Activated effector memory CD4-positive, alpha-beta T cell treated with anti-CD3 and anti-CD28 coated beads, Interleukin-2, amount 50 U/mL, for 16 hours (primary cell): ENCODE data around the gene THSD1.
A peak's percentile ranks its signal among the peaks of the same experiment; 100 is the strongest.

Experiments
- DNase-seq: peaks from one replicate; pipeline ENCODE4 v3.0.0-alpha.2; 2020

THSD1 gene, protein sequence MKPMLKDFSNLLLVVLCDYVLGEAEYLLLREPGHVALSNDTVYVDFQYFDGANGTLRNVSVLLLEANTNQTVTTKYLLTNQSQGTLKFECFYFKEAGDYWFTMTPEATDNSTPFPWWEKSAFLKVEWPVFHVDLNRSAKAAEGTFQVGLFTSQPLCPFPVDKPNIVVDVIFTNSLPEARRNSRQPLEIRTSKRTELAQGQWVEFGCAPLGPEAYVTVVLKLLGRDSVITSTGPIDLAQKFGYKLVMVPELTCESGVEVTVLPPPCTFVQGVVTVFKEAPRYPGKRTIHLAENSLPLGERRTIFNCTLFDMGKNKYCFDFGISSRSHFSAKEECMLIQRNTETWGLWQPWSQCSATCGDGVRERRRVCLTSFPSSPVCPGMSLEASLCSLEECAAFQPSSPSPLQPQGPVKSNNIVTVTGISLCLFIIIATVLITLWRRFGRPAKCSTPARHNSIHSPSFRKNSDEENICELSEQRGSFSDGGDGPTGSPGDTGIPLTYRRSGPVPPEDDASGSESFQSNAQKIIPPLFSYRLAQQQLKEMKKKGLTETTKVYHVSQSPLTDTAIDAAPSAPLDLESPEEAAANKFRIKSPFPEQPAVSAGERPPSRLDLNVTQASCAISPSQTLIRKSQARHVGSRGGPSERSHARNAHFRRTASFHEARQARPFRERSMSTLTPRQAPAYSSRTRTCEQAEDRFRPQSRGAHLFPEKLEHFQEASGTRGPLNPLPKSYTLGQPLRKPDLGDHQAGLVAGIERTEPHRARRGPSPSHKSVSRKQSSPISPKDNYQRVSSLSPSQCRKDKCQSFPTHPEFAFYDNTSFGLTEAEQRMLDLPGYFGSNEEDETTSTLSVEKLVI

DNA sequence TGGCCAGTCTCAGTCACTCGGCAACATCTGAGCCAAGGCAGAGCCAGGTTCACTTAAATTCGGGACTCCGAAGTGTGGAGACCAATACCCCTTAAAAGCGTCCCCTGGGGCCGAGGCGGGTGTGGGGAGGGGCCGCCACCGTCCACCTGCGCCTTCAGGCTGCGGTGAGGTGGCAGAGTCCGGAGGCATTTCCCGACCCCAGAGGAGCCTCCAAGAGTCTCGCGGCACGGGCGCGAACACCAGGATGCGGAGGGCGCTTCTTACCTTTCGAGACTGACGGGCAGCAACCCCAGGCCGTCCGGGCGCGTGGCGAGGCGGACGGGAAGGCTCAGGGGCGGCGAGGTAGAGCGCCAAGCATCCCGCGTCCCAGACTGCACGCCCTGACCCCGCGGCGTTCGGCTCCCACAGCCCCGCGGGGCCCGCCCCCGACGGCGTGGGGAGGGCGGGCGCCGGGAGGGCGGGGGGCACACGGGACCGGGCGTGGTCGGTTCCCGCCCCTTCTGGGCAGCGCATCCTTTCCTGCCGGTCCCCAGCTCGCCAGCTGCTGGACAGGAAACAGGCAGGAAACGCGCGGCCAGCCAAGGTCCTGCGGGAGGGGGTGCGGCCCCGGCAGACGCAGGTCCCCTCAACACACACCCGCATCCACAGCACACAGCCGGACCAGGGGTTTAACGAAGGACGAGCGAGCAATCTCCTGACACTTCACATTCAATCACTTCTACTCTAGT is at the start of gene THSD1:
THSD1 (minus strand) TSS at position 406 of the 728 bp plus-strand sequence. CDS start 3,572 bp downstream, outside the sequence.
- peak; percentile 63 for DNase-seq

DNA sequence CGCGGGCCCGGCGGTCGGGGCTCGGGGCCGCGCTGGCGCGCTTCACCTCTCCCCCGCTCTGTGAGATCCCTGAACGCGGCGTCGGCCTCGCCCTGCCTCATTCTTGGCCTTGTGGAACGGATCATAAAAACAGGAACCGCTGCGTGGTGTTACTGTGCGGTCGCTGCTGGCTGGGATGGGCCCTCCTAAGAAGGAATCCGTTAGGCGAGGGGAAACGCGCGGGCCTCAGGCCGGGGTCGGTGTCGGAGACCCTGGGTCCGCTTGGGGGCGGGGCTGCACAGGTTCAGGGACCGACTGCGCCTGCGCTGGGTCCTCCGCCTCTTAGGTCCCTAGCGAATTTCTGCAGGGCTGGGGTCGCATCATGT is 49.7 kb upstream of the THSD1 start:
- peak; percentile 93 for DNase-seq

DNA sequence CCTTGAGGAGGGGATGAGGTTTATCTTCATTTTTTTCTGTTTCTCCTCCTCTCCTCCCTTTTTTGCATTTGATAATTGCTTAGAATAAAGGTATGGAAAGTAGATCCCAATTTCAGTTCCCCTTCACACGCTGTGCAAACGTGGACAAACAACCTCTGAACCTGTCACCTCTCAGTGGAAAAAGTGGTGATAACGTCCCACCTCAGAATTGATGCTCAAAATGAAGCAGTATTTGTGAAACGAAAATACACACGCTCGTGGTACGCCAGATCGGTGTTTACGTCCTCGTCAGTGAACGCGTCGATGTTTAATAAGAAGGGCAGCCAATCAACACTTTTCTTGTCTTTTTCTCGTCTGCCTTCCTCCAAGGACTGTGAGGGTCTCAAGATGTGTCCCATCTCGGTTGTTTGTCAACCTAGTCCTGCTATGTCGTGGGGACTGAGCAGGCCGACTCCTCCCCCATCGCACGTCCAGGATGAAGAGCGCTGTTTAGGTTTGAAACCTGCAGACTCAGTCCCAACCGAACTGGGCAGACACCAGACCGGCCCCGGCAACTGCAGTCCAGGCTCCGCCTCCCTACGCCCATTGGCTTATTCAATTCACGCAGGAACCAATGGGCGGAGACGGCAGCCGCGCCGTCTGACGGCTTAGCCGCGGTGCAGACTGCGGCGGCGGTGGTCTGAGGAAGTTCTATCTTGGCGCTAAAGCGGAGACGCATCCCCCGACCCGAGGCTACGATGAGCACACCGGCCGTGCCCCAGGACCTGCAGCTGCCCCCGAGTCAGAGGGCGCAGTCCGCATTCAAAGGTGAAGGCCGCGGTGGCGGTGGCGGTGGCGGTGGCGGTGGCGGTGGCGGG is 49.1 kb upstream of the THSD1 start, which contains the start of gene CKAP2:
CKAP2 (plus strand) TSS at position 659 of the 857 bp plus-strand sequence; CDS start at position 738, 79 bp downstream.
- peak; percentile 97 for DNase-seq

DNA sequence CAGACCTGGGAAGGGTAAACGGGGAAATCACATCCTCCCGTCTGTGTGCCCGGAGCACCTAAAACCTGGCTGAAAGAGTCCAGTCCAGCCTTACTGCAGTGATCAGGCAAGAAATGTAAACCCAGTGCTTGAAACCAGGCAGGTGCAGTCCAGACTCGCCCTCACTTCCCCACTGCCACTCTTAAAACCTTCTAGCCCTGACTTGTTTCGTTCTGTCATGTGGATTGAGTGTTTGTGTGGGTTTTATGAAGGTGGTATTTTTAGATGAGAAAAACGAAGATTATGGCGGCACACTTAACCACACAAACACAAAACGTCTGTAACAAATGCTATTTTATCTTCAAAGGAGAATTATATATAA is 48.5 kb upstream of the THSD1 start:
- peak; percentile 68 for DNase-seq

DNA sequence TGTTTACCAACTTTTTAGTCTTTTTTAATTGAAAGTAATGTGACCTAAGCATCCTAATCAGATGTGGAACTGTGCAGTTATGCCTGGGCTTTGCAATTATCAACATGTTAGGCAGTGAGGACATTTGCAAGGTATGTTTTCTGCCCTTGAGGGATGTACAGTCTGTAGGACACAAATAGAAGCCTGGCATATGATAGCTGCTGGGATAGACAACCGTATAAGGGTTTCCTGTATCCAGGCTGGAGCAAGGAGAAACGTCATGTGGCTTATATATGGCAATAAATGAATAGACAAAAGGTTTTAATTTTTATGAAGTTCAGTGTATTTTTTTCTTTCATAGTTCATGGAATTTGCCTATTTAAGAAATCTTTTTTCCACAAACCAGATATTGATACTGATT is 46.5 kb upstream of the THSD1 start:
- DNase-seq = no peak

DNA sequence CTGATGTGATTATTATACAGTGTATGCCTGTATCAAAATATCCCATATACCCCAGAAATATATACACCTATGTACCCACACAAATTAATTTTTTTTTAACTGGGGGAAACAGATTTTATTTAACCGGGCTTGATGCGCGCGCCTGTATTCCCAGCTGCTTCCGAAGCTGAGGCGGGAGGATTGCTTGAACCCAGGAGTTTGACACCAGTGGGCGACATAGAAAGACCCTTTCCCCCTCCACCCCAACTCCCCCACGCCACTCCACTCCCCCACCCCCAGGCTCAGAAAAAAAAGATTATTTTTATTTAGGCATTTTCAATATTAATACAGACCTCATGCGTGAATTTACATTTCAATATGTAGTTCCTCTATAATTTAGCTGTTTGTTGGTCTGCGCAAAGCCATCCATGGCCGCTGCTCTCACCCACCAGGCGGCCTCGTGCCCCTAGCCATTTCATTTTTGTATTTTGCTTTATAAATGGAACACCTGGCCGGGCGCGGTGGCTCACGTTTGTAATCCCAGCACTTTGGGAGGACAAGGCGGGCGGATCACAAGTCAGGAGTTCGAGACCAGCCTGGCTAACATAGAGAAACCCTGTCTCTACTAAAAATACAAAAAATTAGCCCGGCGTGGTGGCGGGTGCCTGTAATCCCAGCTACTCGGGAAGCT is 45.3 kb upstream of the THSD1 start:
- no peak for DNase-seq

DNA sequence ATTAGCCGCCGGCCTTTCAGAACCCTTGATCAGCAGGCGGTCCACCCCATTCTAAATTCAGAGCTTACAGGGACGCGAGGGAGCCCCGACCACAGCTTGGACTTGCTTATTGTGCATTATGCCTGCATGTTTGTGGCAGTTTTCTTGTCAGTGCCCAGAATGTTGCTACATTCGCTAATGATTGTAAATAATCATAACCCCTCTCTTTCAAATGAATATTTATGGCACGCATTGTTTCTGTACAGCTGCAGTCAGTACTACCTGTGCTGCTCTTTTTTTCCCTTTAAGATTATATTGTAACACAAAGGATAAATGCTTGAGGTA is 44.8 kb upstream of the THSD1 start:
- no peak for DNase-seq

DNA sequence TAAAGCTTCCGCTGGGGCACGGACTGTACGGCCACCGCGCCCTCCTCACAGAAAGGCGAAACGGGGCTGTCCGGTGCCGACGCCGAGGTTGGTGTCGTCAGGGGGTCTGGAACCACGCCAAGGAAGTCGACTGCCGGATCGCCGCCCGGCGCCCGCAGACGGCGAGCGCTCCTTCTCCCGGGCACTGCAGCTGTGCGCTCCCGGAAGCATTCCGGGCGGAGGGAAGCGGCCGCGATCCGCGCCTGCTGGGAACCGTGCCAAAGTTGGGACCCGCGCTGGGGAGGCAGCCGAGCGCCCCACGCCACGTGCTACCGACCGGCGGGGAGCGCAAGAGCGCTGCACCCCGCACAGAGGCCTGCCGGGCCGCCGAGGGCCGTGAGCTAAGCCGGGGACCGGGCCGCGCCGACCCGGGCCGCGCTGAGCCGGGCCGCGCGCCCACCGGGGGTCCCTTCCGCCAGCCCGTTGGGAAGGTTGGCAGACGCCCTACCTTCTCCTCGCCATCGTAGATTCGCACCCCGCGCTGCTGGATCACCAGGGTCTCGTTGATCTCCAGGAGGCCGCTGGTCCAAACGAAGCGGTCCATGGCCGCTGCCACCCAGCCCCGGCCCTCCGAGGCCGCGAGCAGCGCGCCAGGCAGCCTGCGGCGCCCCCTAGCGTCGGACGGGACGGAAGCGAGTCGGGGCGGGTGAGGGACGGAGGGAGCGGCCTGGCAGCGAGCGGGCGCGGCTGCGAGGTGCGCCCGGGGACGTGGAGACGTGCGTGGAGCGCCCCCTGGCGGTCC is 44.2 kb upstream of the THSD1 start, which contains the start of gene VPS36:
VPS36 (minus strand) TSS at position 623 of the 781 bp plus-strand sequence; CDS start at position 583, 40 bp downstream.
- DNase-seq = peak; percentile 99

DNA sequence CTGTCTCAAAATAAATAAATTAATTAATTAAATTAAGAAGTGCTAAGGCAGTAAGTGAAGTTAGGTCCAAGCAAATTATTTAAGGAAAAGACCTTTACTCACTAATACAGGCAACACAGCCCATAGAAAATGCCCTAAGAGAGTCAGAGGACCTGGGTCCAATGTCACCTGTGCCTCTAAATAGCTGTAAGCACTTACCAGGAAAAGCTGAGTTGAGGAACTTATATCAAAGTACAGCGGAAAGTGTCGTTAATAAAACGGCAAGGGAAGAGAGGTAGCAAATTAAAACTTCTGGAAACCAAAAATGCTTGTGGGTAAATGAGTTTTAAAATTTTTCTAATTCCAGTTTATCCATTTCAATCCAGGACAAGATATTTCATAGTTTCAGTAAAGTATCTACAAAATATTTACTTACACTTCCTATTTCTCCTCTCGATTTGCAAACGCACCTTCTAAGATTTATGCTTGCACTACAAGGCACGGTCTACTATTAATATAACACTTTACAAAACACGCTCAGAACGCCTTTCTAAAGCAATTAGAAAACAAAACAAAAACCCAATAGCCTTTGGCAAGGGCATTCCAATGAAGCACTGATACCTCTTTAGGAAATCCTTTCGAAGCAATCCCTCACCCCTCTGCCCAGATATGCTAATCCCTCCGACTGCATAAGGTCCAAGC is 43.5 kb upstream of the THSD1 start:
- DNase-seq = no peak

DNA sequence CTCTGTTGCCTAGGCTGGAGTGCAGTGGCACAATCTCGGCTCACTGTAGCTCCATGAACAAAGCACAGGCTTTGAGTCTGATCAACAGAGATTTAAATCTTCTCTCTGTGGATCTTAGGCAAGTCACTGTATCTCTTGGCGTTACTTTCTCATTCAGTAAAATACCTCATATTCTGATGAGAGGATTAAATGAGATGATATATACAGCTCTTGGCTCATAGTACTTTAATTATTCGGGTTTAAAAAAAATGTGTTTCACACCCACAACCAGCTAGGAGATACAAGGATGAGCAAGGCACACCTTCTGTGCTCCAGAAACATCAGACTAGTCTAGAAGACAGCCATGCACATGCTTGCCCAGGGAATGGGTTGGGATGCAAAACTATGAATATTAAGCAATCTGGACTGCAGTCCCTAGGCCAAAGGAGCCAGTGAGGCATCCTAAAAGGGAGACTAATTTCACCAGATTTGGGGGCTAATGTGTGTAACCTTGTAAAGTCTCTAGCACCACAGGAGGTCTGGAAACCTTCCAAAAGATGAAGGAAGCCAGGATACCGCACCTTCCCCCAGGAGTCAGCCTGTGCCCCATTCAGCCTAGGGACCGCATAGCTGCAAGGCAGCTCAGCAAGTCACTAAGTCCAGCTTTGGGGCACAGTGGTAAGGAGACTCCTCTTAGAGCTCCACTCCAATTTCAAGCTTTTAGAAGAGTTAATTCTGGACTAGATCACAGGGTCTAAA is 42.0 kb upstream of the THSD1 start:
- DNase-seq = no peak

DNA sequence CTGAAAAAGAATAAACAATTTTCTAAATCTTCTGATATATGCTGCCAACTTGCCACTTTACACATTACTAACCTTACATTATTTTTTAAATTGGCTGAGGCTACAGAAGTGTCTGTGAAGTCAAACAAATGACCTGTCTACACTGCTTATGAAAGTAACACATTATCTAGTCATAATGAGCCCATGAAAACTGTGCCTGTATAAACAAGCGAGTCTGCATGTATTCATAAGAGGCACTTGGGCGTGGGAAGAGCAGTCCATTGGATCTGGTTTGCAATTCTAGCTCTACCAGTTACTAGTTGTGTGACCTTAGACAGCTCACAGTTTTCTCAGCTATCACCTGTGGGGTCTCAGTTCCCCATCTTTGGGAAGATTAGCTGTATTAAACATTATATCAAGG is 41.4 kb upstream of the THSD1 start:
- no peak for DNase-seq

DNA sequence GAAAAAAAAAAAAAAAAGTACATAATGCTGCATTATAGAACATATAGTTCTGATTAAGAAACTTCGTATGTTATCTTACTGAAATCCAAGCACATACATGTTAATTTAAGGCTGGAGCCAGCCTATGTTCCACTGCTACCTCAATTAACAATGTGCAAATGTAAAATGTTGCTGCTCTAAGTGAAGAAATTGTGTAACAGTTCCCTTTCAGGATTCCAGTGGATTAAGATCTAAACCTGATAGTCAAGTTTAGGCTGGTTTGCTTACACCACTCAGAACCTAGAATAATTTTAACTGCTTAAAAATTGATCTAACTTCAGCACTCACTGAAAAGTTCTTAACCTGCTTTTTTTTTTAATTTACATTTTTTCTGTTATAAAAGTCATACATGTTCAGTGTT is 40.3 kb upstream of the THSD1 start:
- DNase-seq = no peak

DNA sequence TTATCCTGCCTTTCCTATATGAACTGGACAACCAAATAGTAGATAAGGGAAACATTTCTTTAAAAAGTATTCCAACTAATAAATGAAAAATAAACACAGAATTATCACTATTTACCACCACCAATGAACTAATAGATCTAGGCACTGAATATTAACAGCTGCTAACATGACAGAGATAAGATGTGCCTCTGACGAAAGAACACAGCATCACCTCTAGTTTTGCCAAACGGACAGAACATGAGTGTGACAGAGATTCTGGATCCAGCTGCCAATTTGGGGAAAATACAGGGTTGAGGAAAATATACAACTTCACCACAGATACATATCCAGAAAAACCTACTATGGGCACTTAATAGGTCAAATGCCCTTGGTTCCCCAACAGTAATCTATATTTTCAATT is 26.5 kb upstream of the THSD1 start:
- DNase-seq = no peak

DNA sequence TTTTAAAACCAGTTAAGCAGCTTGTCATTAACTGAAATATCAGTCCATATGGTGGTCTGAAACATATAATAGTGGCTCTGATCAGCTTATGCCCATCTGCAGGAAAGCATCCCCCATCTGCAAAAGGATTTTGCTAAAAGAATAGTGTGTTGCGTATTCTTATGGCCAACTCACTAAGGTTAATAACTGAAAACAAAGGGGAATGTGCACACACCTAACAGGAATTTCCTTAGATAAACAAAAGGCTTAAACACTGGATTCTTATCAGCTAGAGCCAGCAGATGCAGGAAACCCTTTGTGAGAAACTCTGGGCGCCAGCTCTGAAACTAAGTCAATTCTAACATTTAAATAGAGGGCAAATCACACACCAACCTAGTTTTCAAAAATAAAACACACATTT is 22.3 kb upstream of the THSD1 start:
- DNase-seq = no peak

DNA sequence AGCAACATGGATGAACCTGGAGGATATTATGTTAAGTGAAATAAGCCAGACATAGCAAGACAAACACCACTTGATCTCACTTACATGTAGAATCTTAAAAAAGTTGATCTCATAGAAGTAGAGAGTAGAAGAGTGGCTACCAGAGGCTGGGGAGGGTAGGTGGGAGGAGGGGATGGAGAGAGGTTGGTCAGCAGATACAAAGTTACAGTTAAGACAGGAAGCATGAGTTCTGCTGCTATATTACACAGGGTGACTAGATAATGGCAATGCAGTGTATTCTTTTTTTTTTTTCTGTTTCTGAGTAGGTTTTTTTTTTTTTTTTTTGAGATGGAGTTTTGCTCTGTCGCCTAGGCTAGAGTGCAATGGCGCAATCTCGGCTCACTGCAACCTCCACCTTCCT is 15.2 kb upstream of the THSD1 start:
- no peak for DNase-seq

DNA sequence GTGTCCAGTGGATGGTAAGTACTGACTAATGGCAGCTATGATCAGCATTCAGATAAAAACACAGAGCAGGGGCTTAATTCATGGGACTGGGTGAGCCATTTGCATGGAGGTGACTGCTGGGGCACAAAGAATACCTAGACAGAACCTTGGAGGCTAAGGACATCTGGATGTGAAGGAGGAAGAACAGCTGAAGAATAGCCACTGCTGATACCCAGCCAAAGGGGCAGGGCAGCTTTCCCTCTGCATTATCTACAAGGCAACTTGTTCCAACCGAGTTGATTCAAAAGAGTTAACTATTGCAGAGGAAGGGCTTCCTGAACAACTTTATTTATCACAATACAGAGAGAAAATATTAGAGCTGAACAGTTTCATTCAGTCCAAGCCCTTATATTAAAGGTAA is 13.1 kb upstream of the THSD1 start:
- no peak for DNase-seq

DNA sequence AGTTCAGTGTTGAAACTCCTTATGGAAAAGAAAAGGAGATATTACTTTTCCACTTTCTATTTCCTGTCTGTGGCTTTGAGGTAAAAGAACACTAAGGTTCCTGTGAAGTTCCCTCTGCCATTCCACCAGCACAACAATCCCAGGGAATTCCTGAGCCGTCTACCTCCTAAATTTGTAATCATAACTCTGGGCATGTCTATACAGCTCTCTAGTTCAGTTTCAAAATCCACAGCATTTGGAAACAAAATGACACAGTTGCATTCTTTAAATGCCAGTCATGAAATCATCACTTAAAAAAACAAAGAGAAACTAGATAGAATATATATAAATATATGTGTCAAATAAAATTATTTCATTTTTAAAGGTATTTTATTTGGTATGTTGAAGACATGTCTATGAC is 9.0 kb upstream of the THSD1 start:
- DNase-seq = no peak

DNA sequence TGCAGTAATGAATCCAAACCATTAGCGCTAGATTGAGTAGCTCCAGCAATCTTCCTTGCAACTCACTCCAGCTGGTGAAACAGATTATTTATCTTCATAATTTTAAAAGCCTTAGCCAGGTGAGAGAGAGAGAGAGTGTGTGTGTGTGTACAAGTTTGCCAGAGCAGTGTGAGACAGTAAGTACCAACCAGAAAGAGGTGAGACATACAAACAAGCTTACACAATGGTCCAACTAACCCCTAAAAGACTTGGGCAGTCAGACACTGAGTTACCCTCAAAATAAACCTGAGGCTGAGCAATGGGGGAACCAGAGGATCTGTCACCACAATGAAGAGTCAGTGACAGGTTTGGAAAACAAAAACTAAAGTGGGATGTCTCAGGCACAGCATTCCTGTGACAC is 8.1 kb upstream of the THSD1 start:
- DNase-seq = no peak

DNA sequence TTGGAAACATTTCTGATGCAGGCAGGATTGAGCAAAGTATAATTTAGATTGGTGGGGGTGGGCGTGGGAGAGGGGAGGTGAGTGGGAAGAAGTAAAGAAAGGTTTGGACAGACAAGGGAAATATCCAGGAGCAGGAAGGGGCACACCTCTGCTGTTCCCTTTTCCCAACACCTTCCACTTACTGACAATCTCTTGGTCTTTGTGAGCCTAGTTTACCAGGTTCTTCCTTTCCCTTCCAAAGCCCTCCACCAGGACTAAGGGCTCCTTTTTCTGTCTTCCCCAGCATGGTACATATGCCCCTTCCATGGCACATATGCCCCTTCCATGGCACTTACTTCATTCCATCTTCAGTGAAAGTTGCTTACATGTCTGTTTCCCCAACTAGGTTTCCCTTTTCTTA is 6.2 kb upstream of the THSD1 start:
- no peak for DNase-seq

DNA sequence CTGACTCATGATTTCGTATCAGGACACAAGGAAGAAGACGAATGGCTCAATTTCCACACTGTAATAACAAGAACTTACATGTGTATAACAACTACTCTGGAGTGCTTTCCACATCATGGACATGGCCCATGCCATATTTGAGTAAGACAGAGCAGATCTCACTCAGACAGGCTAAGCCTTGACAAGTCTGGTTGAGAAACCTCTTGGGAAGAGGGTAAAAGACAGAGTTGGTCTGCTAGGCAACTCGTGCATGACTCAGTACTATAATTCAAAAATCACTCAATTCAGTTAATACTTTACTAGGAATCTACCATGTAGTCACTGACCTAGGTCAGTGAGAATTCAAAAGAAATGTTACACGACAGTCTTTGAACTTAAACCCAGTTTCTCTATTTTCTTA is 5.7 kb upstream of the THSD1 start:
- no peak for DNase-seq
